Stomach (tissue), 9 donors: ENCODE results near the gene CCSER1. TPM values are rescaled to one million over a fixed set of nuclear protein-coding genes. Genes with fewer than 3 reads are reported as not detected.
"Not testable (repeated sequence)": the region's sequence is repeated elsewhere in the genome, so short reads cannot be mapped to it uniquely, and the experiment has no call there.

Source experiments
- DNase-seq, 2 donors: peaks; one replicate each; pipeline versions ENCODE4 v3.0.0 to v3.0.0-alpha.2; 2013 to 2019
- H3K27ac ChIP-seq, 5 donors: fragments of 200-600 bp in 4 of 5; sonication (generic) in 4 of 5; one replicate each; pipeline ENCODE4 v1.5.1; 2013 to 2019; ENCODE audit warnings: mild to moderate bottlenecking in 1 of 5, moderate library complexity in 1 of 5
- H3K27me3 ChIP-seq, 3 donors: fragments of 200-600 bp; sonication (generic); one replicate each; pipeline ENCODE4 v1.5.1; 2017 to 2019; ENCODE audit warnings: mixed run types in 1 of 3
- H3K36me3 ChIP-seq, 4 donors: fragments of 200-600 bp; sonication (generic); 1 replicate in 3 of 4; 2 replicates in 1 of 4; pipeline ENCODE4 v1.5.1; 2016 to 2019
- H3K4me1 ChIP-seq, 4 donors: fragments of 200-600 bp; sonication (generic); one replicate each; pipeline ENCODE4 v1.5.1; 2016 to 2019
- H3K4me3 ChIP-seq, 4 donors: fragments of 200-600 bp; sonication (generic) in 3 of 4; one replicate each; pipeline ENCODE4 v1.5.1; 2016 to 2019; ENCODE audit warnings: mild to moderate bottlenecking in 1 of 4
- H3K9me3 ChIP-seq, 4 donors: fragments of 200-600 bp; sonication (generic); one replicate each; pipeline ENCODE4 v1.5.1; 2016 to 2019
- EP300 ChIP-seq: sonication (generic); formaldehyde crosslinking; IDR thresholded peaks from one replicate; pipeline ENCODE4 v1.6.1; 2017; ENCODE audit warnings: antibody characterized with exemption
- POLR2A ChIP-seq, 4 donors: fragments of 450-650 bp; IDR thresholded peaks; one replicate each; pipeline ENCODE4 v1.6.1; 2016; ENCODE audit warnings: antibody characterized with exemption in 4 of 4, control low read depth in 2 of 4, mild to moderate bottlenecking in 1 of 4, moderate library complexity in 1 of 4
- POLR2AphosphoS5 ChIP-seq, 3 donors: sonication (generic); formaldehyde crosslinking; IDR thresholded peaks; one replicate each; pipeline ENCODE4 v1.6.1; 2016; ENCODE audit warnings: antibody characterized with exemption in 3 of 3
- WGBS, 5 donors: extraction: QIAGEN DNeasy Blood & Tissue Kit in 3 of 5; methylation state at CpG; one replicate each; pipeline versions ENCODE4 v1.1.5 to v1.1.7; 2013 to 2018; 5-methylcytosine and 5-hydroxymethylcytosine counted together
- intact Hi-C: fragments of 100-400 bp; cut with DNase I; formaldehyde crosslinking; loops from one replicate; pipeline ENCODE4 v1.15.1; 2023; ENCODE audit warnings: low total_unique reads
- polyA plus RNA-seq, 3 donors: library from polyadenylated mRNA; stranded (reverse); fragments of 200-250 nt; gene quantifications; one replicate each; pipeline ENCODE4 v1.2.3, GENCODE V29; 2013
- total RNA-seq, 5 donors: library from RNA; depleted of rRNA; stranded (reverse); fragments of >200 nt; gene quantifications; one replicate each; pipeline versions ENCODE4 v1.1.0 to v1.2.3, GENCODE V29; 2014 to 2016
- TF ChIP-seq, protein P1 (sequence below), 7 experiments: fragments of 450-650 bp in 4 of 7; fragments of 200-600 bp in 3 of 7; sonication (generic) in 3 of 7; IDR thresholded peaks; one replicate each; pipeline ENCODE4 v1.5.1; 2016 to 2019; ENCODE audit warnings: antibody characterized with exemption in 7 of 7, control low read depth in 2 of 7, mild to moderate bottlenecking in 1 of 7
- donor health status: healthy with polysubstance abuse.
- donor health status: Bipolar disorder and iron deficiency.
- donor health status: healthy.

CCSER1 gene
- total and polyA plus RNA-seq, 8 donors: 0.33 to 149 (median 15.2) TPM

DNA sequence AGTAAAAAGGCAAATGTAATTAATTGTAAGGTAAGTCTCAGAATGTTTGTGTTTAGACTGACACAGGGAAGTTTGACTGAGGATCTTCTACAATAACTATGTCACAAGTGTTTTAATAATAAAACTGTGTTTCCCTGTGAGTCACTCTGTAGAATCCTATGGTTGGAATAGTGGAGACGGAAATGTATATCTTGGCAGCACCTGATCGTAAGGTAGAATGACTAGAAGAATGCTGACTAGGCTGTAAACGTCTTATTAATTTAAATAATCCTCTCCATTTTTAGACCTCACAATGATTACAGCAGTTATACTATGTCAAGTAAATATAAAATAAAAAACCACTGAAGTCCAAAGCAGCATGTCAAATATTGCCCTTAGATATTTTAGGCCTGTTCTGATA, 266.0 kb downstream of the CCSER1 start:
- Histone ChIP-seq H3K36me3 (no peaks in the 10 kb centered on the region), H3K27ac (no peak overlapping the region), H3K27me3 (no peaks in the 10 kb centered on the region), H3K9me3 (no peaks in the 10 kb centered on the region), H3K4me1 (no peaks in the 10 kb centered on the region), H3K4me3 (no peak overlapping the region)
- no peak for DNase-seq
- TF ChIP-seq EP300: no peak
- no peak for TF ChIP-seq POLR2AphosphoS5 (IDR thresholded peaks at IDR 0.05)
- no peak for TF ChIP-seq POLR2A (IDR thresholded peaks at IDR 0.05)
- TF ChIP-seq, protein P1, sequence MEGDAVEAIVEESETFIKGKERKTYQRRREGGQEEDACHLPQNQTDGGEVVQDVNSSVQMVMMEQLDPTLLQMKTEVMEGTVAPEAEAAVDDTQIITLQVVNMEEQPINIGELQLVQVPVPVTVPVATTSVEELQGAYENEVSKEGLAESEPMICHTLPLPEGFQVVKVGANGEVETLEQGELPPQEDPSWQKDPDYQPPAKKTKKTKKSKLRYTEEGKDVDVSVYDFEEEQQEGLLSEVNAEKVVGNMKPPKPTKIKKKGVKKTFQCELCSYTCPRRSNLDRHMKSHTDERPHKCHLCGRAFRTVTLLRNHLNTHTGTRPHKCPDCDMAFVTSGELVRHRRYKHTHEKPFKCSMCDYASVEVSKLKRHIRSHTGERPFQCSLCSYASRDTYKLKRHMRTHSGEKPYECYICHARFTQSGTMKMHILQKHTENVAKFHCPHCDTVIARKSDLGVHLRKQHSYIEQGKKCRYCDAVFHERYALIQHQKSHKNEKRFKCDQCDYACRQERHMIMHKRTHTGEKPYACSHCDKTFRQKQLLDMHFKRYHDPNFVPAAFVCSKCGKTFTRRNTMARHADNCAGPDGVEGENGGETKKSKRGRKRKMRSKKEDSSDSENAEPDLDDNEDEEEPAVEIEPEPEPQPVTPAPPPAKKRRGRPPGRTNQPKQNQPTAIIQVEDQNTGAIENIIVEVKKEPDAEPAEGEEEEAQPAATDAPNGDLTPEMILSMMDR (IDR thresholded peaks at IDR 0.05): no peak
- intact Hi-C loops: no loop called here
- 81 to 88% (median 86%) methylated on average over 3 of the region's 3 CpGs for WGBS, 5 donors

GRCh38 chr4:90403781-90404180, 276.6 kb downstream of the CCSER1 start:
- Histone ChIP-seq H3K9me3 (peaks cover 0 to 11% (median 8%) of the 10 kb centered on the region in 4 donors), H3K36me3 (no peaks in the 10 kb centered on the region), H3K4me3 (no peak overlapping the region), H3K27ac (no peak overlapping the region), H3K27me3 (no peaks in the 10 kb centered on the region), H3K4me1 (no peaks in the 10 kb centered on the region)
- no peak for DNase-seq
- TF ChIP-seq POLR2AphosphoS5 (IDR thresholded peaks at IDR 0.05): no peak
- no peak for TF ChIP-seq EP300
- TF ChIP-seq POLR2A (IDR thresholded peaks at IDR 0.05): no peak
- TF ChIP-seq, protein P1 (IDR thresholded peaks at IDR 0.05): no peak
- WGBS, 5 donors: 90 to 96% (median 93%) methylated on average over 6 of the region's 6 CpGs
- intact Hi-C loops: no loop called here

- H3K27me3 ChIP-seq, intact Hi-C loops, H3K4me3 ChIP-seq, DNase-seq, H3K36me3 ChIP-seq, H3K4me1 ChIP-seq, H3K27ac ChIP-seq: not testable (repeated sequence)
- WGBS, 5 donors: 92 to 97% (median 95%) methylated on average over 8 to 11 of the region's 11 CpGs
- peaks cover 0 to 11% (median 8%) of the 10 kb centered on the region in 4 donors for H3K9me3 ChIP-seq
Observed at GRCh38 chr4:90407897-90408296, 280.7 kb downstream of the CCSER1 start.

DNA sequence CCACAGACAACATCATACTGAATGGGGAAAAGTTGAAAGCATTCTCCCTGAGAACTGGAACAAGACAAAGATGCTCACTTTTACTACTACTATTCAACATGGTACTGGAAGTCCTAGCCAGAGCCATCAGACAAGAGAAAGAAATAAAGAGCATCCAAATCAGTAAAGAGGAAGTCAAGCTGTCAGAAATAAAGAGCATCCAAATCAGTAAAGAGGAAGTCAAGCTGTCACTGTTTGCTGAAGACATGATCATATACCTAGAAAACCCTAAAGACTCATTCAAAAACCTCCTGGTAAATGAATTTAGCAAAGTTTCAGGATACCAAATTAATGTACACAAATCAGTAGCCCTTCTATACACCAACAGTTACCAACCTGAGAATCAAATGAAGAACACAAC, 285.6 kb downstream of the CCSER1 start:
- H3K9me3 ChIP-seq, H3K27me3 ChIP-seq, DNase-seq, H3K4me1 ChIP-seq, H3K27ac ChIP-seq, intact Hi-C loops, H3K4me3 ChIP-seq, H3K36me3 ChIP-seq: not testable (repeated sequence)

GRCh38 chr4:90415116-90415515, 287.9 kb downstream of the CCSER1 start:
- Histone ChIP-seq H3K4me1 (no peaks in the 10 kb centered on the region), H3K27ac (no peak overlapping the region), H3K4me3 (no peak overlapping the region), H3K9me3 (no peaks in the 10 kb centered on the region), H3K27me3 (no peaks in the 10 kb centered on the region), H3K36me3 (no peaks in the 10 kb centered on the region)
- DNase-seq: no peak
- intact Hi-C loops: no loop called here
- TF ChIP-seq EP300 (no peak), POLR2AphosphoS5 (IDR thresholded peaks at IDR 0.05) (no peak), POLR2A (IDR thresholded peaks at IDR 0.05) (no peak)
- TF ChIP-seq, protein P1 (IDR thresholded peaks at IDR 0.05): no peak
- 85 to 94% (median 89%) methylated on average over 5 of the region's 5 CpGs for WGBS, 5 donors
